Stimulated activated CD4-positive, alpha-beta T cell treated with anti-CD3 and anti-CD28 coated beads, Interleukin-4, amount 100 ng/mL, for 4 hours (primary cell): ENCODE results near the gene CD74.

Experiments
- DNase-seq, 2 experiments: peaks; one replicate each; pipeline ENCODE4 v3.0.0-alpha.2; 2020

CD74 gene

GRCh38 chr5:150396267-150396666 is 16.4 kb downstream of the CD74 start:
- no peak for DNase-seq

- DNase-seq, result no peak
Measured at GRCh38 chr5:150395688-150395975, 17.1 kb downstream of the CD74 start.

- no peak for DNase-seq
Measured at GRCh38 chr5:150394912-150395687, 17.6 kb downstream of the CD74 start.

GRCh38 chr5:150394131-150394530 is 18.6 kb downstream of the CD74 start:
- DNase-seq, result no peak

GRCh38 chr5:150393096-150393645 is 19.5 kb downstream of the CD74 start:
- DNase-seq, result no peak

GRCh38 chr5:150392680-150393079 is 20.0 kb downstream of the CD74 start:
- no peak for DNase-seq

GRCh38 chr5:150391986-150392385 is 20.7 kb downstream of the CD74 start:
- DNase-seq, result no peak

- no peak for DNase-seq
Measured at GRCh38 chr5:150391064-150391834, 21.5 kb downstream of the CD74 start.

GRCh38 chr5:150389531-150390266 is 23.0 kb downstream of the CD74 start:
- DNase-seq, result no peak

- no peak for DNase-seq
Measured at GRCh38 chr5:150386024-150386855, 26.5 kb downstream of the CD74 start.

GRCh38 chr5:150384701-150385100 is 28.0 kb downstream of the CD74 start:
- no peak for DNase-seq

GRCh38 chr5:150377964-150378694 is 34.6 kb downstream of the CD74 start:
- no peak for DNase-seq

GRCh38 chr5:150376799-150377771 is 35.6 kb downstream of the CD74 start:
- no peak for DNase-seq

GRCh38 chr5:150374651-150375050 is 38.1 kb downstream of the CD74 start:
- no peak for DNase-seq

- DNase-seq, result no peak
Measured at GRCh38 chr5:150372639-150373038, 40.1 kb downstream of the CD74 start.

- DNase-seq, result no peak
Measured at GRCh38 chr5:150368526-150368925, 44.2 kb downstream of the CD74 start.

- no peak for DNase-seq
Measured at GRCh38 chr5:150364004-150364403, 48.7 kb downstream of the CD74 start.

GRCh38 chr5:150363185-150363584 is 49.5 kb downstream of the CD74 start:
- no peak for DNase-seq

GRCh38 chr5:150361301-150361700 is 51.4 kb downstream of the CD74 start:
- DNase-seq, result no peak

GRCh38 chr5:150358261-150359095 is 54.2 kb downstream of the CD74 start:
- no peak for DNase-seq
